ENCODE measurements around the gene SIRT2.
"Not testable (repeated sequence)": the region's sequence is repeated elsewhere in the genome, so short reads cannot be mapped to it uniquely, and the experiment has no call there.

GRCh38 chr19:38859631-38860204 is 39.7 kb downstream of the SIRT2 start:
- not testable (repeated sequence) for TF ChIP-seq CTCF (optimal IDR thresholded peaks at IDR 0.05 in 1 of 3, IDR thresholded peaks at IDR 0.05 in 1 of 3, conservative IDR thresholded peaks at IDR 0.05 in 1 of 3; ENCODE audit: extremely low read depth in 1 of 3, insufficient read depth in 2 of 3, low read length in 3 of 3); EZH2 (IDR thresholded peaks at IDR 0.05; ENCODE audit: low read length)
